HG02852 (cell line): ENCODE measurements around the gene DIDO1.
"Not testable (repeated sequence)": the region's sequence is repeated elsewhere in the genome, so short reads cannot be mapped to it uniquely, and the experiment has no call there.

Source experiments
- ATAC-seq: cut with Tn5 transposase; IDR thresholded peaks from one replicate; pipeline ENCODE4 v1.9.1; 2021; ENCODE audit warnings: mild to moderate bottlenecking, moderate library complexity; ENCODE audit not compliant: unreplicated experiment

DIDO1 gene

GRCh38 chr20:62859721-62860120 lies 66.6 kb downstream of the DIDO1 start:
- ATAC-seq: no peak

DNA sequence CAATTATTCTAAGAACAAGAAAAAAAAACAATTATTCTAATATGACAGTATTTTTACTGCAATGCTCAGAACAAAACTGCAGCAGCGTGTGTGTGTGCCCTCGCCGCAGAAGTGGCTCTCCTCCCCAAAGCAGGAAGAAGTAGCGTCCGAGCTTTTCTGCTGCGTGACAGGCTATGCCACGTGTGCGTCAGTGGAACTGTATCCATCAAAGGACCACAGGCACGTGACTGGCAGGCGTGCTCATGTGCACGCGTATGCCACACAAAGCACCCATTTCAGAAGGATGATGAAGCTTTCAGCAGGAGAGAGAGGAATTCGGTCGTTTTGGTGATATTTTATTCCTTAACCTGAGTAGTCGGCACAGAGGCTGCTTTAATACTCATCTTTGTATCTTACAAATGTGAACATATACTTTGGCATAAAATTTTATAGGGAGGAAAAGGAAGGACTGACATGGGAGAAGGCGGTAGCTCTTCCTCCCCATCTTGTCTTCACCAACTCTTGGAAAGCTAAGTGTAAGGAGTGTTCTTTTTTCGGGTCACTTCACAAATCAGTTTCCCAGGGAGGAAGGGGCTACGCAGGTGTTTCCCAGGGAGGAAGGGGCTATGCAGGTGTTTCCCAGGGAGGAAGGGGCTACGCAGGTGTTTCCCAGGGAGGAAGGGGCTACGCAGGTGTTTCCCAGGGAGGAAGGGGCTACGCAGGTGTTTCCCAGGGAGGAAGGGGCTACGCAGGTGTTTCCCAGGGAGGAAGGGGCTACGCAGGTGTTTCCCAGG lies 68.1 kb downstream of the DIDO1 start:
- ATAC-seq: no peak

- ATAC-seq: no peak
These were observed 69.2 kb downstream of the DIDO1 start for GRCh38 chr20:62856931-62857619.

DNA sequence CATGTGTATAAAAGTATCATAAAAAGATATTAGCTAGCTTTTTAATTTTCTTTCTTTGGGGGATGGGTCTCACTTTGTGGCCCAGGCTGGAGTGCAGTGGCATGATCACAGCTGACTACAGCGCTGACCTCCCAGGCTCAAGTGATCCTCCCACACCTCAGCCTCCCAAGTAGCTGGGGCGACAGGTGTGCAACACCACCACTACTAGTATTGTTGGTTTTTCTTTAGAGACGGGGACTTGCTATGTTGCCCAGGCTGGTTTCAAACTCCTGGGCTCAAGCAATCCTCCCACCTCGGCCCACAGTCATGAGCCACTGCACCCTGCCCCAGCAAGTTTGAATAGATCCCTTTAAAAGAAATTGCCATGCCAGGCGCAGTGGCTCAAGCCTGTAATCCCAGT lies 71.2 kb downstream of the DIDO1 start:
- ATAC-seq: no peak

DNA sequence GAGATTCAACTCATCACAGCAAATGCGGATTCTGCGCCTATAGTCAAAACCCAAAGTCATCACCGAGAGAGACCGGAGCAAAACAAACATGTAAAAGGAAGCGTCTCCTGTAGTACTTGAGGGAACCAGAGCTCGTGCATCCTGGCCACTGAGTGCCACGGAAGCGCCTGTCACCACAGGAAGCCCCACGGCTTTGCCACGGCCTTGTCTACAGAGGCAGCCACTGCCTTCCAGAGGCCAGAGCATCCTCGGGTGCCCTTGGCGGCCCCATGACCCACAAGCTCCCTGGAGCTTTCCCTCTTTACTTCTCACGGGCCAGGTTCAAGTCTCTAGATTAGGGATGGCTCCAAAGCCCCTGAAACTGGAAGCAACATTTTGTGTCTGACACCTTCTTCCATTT lies 72.2 kb downstream of the DIDO1 start:
- no peak for ATAC-seq

DNA sequence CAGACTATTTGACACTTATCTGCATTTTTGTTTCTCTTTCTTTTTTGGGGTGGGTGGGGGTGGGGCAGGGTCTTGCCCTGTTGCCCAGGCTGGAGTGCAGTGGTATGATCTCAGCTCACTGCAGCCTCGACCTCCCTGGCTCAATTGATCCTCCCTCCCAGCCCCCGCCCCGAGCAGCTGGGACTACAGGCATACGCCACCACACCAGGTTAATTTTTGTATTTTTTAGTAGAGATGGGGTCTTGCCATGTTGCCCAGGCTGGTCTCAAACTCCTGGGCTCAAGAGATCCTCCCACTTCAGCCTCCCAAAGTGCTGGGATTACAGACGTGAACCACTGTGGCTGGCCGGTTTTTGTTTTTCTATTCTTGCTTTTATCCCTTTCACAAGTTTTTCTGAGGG lies 73.0 kb downstream of the DIDO1 start:
- not testable (repeated sequence) for ATAC-seq

DNA sequence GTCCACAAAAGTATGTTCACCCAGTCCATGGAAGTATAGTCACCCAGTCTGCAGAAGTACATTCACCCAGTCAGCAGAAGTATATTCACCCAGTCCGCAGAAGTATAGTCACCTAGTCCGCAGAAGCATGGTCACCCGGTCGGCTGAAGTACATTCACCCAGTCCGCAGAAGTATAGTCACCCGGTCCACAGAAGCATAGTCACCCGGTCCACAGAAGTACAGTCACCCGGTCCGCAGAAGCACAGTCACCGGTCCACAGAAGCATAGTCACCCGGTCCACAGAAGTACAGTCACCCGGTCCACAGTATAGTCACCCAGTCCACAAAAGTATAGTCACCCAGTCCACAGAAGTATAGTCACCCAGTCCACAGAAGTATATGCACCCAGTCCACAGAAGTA lies 73.5 kb downstream of the DIDO1 start:
- no peak for ATAC-seq

GRCh38 chr20:62852196-62852595 lies 74.1 kb downstream of the DIDO1 start:
- no peak for ATAC-seq

DNA sequence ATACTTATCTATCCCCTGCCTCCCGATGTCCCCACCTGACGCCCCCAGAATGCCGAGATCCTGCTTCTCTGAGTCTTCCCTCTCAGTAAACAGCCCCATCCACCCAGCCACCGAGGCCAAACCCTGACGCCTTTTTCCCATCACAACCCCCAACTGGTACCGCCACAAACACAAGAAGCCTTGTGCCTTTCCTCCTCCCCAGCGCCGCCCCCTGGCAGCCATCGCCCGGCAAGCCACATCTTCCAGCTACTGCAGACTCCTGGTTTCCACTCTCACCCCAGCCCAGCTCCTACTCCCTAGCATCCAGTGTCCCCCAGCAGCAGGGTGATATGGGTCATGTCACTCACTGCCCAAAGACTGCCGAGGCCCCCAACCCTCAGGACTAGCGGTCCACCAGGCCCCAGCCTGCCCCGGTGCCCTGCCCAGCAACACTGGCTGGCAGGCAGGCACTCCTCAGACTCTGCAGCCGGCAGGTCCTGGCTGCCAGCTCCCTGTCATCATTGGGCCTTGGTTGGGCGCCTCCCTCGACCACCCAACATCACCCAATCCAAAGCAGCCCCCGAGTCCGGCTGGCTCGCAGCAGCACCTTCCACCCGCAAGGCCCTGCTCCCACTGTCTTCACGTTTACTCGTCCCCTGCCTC lies 75.9 kb downstream of the DIDO1 start:
- no peak for ATAC-seq

- no peak for ATAC-seq
These were observed 76.9 kb downstream of the DIDO1 start for GRCh38 chr20:62849431-62849830.

DNA sequence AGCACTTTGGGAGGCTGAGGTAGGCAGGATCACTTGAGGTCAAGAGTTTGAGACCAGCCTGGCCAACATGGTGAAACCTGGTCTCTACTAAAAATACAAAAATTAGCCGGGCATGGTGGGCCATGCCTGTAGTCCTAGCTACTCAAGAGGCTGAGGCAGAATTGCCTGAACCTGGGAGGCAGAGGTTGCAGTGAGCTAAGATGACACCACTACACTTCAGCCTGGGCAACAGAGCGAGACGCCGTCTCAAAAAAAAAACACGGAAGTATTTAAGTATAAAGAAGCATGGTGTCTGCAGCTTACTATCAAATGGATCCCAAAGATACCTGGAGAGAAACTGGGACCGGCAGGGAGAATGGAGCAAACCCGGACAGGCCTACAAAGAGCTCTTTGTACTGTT lies 77.4 kb downstream of the DIDO1 start:
- ATAC-seq: not testable (repeated sequence)

DNA sequence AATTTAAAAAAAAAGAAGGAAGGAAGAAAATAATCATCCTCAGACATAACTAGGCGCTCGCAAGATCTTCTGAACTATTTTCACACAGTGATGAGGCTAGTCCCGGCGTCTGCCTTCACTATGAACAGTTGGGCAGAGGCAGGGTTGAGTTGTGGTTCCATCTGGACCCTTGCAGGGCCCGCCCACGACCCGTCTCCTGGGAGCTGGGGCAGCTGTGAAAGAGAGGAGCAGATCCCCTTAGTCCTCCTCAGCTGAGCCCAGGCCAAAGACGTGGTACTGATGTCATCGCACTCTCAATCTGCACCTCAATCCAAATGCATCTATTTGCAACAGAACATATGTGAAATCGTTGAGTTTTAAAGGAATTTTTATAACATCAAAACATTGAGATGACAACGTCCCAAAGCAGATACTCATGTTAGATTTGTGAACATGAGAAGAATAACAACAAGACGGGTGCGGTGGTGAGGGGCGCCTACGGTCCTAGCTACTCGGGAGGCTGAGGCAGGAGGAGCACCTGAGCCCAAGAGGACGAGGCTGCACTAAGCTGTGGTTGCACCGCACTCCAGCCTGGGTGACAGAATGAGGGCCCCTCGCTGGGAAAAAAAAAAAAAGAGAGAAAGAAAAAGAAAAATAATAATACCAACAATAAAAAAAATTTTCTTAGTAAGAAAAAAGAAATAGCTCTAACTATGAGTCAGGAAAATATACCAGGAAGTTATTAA lies 80.0 kb downstream of the DIDO1 start:
- no peak for ATAC-seq

DNA sequence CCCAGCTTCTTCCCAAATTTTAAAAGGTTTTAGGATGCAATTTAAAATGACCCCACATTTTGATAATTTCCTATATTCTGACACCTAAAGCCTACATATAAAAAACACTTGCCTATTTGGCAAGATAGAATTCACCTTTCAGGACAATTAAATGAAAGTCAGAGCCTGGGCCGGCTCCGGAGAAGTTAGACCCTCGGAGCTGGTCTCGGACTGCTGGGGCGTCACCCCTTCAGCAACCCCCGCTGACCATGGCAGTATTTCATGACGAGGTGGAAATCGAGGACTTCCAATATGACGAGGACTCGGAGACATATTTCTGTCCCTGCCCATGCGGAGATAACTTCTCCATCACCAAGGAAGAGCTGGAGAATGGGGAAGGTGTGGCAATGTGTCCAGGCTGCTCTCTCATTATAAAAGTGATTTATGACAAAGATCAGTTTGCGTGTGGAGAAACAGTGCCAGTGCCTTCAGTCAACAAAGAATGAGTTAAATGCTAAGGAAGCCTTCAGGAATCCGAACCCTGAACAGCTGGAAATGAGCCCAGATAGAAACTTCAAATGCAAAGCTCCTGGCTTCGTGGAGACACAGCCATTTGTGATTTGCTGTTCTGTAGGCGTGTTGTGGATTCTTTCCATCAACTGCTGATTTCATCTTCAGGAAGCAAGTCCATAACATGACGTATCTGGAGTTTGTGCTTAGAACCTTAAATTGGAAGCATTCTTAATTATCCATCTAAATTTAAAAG lies 80.7 kb downstream of the DIDO1 start:
- ATAC-seq: no peak

DNA sequence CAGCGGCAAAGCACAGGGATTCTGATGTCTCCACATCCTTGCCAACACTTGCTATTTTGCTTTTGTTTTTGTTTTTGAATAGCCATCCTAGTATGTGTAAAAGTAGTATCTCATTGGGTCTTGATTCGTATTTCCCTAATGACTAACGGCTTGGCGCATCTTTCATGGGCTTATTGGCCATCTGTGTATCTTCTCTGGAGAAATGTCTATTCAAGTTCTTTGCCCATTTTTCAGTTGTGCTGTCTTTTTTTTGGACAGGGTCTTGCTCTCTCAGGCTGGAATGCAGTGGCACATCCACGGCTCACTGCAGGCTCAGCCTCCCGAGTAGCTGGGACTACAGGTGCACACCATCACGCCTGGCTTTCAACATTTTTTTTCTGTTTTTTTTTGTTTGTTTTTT lies 82.1 kb downstream of the DIDO1 start:
- ATAC-seq: no peak

DNA sequence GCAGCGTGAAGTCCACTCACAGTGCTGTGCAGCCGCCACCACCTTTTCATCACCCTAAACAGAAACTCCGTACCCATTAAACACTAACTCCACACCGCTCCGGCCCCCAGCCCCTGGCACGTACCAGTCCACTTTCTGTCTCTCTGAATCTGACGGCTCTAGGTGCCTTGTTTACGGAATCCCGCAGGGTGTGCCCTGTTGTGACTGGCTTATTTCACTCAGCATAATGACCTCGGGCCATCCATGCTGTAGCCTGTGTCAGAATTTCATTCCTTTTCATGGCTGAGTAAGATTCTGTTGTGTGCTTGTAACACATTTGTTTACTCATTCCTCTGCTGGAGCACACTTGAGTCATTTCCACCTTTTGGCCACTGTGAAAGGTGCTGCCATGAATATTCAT lies 82.6 kb downstream of the DIDO1 start:
- ATAC-seq: no peak

- no peak for ATAC-seq
These were observed 84.5 kb downstream of the DIDO1 start for GRCh38 chr20:62841705-62842212.

- no peak for ATAC-seq
These were observed 85.8 kb downstream of the DIDO1 start for GRCh38 chr20:62840244-62841197.

GRCh38 chr20:62839816-62840215 lies 86.5 kb downstream of the DIDO1 start:
- ATAC-seq: no peak

DNA sequence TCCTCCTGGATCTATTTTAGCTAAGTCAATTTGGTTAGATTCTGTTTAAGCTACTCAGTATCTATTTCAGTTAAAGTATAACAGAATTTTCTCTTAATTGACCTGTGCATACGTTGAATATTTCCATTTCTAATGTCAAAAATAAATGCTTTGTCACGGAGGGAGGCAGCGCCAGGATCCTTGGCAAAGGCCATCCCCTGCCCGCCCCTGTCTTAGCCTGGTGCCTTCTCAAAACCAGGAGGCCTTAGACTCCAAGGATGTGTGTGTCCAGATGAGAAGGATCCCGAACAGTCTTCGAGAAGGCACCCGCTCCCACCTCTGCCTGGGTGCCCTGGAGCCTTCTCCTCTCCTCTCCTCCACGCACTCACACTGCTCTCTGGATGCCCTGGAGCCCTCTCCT lies 87.0 kb downstream of the DIDO1 start:
- ATAC-seq: no peak
